Forelimb muscle (tissue), 1 donor: Measurements from ENCODE around the gene ARMC3. TPM values are rescaled to one million over a fixed set of nuclear protein-coding genes. Genes with fewer than 3 reads are reported as not detected.
"Not testable (repeated sequence)": the region's sequence is repeated elsewhere in the genome, so short reads cannot be mapped to it uniquely, and the experiment has no call there.

Experiments
- DNase-seq: peaks from one replicate; pipeline ENCODE4 v3.0.0-alpha.2; 2013; ENCODE audit warnings: low read depth
- polyA plus RNA-seq: library from polyadenylated mRNA; unstranded; fragments of 120-200 nt; gene quantifications from one replicate; pipeline ENCODE4 v1.2.1, GENCODE V29; 2013; ENCODE audit not compliant: insufficient read length

The ARMC3 gene
- polyA plus RNA-seq, 1 donor, result not detected

GRCh38 chr10:22929053-22929452, 1.2 kb downstream of the ARMC3 start:
- not testable (repeated sequence) for DNase-seq

- no peak for DNase-seq
Measured at GRCh38 chr10:22931948-22932347, 4.1 kb downstream of the ARMC3 start.

- no peak for DNase-seq
Measured at GRCh38 chr10:22932626-22933370, 4.9 kb downstream of the ARMC3 start.

- no peak for DNase-seq
Measured at GRCh38 chr10:22934726-22935125, 6.9 kb downstream of the ARMC3 start.

- DNase-seq, result no peak
Measured at GRCh38 chr10:22942437-22942836, 14.6 kb downstream of the ARMC3 start.

- no peak for DNase-seq
Measured at GRCh38 chr10:22945934-22946673, 18.3 kb downstream of the ARMC3 start.

GRCh38 chr10:22954970-22955369, 27.1 kb downstream of the ARMC3 start:
- no peak for DNase-seq

GRCh38 chr10:22958338-22958737, 30.5 kb downstream of the ARMC3 start:
- no peak for DNase-seq

GRCh38 chr10:22959292-22959691, 31.4 kb downstream of the ARMC3 start:
- DNase-seq, result no peak

GRCh38 chr10:22959950-22960349, 32.1 kb downstream of the ARMC3 start:
- no peak for DNase-seq

- DNase-seq, result no peak
Measured at GRCh38 chr10:22962817-22963216, 35.0 kb downstream of the ARMC3 start.

- no peak for DNase-seq
Measured at GRCh38 chr10:22969704-22970103, 41.9 kb downstream of the ARMC3 start.

- no peak for DNase-seq
Measured at GRCh38 chr10:22976534-22976933, 48.7 kb downstream of the ARMC3 start.

GRCh38 chr10:22977751-22978150, 49.9 kb downstream of the ARMC3 start:
- DNase-seq, result no peak

GRCh38 chr10:22978287-22978686, 50.4 kb downstream of the ARMC3 start:
- DNase-seq, result no peak

GRCh38 chr10:22978918-22979317, 51.1 kb downstream of the ARMC3 start:
- DNase-seq, result no peak

- no peak for DNase-seq
Measured at GRCh38 chr10:22980822-22981221, 53.0 kb downstream of the ARMC3 start.

- no peak for DNase-seq
Measured at GRCh38 chr10:22984066-22984465, 56.2 kb downstream of the ARMC3 start.

- DNase-seq, result peak; percentile 16
Measured at GRCh38 chr10:22986771-22987542, 59.1 kb downstream of the ARMC3 start.

- peak; percentile 44 for DNase-seq
Measured at GRCh38 chr10:22988581-22989360, 60.9 kb downstream of the ARMC3 start.

- DNase-seq, result no peak
Measured at GRCh38 chr10:22990443-22990842, 62.6 kb downstream of the ARMC3 start.

GRCh38 chr10:22992075-22992474, 64.2 kb downstream of the ARMC3 start:
- DNase-seq, result no peak
